ENCODE measurements around the gene CDC20.

The CDC20 gene

DNA sequence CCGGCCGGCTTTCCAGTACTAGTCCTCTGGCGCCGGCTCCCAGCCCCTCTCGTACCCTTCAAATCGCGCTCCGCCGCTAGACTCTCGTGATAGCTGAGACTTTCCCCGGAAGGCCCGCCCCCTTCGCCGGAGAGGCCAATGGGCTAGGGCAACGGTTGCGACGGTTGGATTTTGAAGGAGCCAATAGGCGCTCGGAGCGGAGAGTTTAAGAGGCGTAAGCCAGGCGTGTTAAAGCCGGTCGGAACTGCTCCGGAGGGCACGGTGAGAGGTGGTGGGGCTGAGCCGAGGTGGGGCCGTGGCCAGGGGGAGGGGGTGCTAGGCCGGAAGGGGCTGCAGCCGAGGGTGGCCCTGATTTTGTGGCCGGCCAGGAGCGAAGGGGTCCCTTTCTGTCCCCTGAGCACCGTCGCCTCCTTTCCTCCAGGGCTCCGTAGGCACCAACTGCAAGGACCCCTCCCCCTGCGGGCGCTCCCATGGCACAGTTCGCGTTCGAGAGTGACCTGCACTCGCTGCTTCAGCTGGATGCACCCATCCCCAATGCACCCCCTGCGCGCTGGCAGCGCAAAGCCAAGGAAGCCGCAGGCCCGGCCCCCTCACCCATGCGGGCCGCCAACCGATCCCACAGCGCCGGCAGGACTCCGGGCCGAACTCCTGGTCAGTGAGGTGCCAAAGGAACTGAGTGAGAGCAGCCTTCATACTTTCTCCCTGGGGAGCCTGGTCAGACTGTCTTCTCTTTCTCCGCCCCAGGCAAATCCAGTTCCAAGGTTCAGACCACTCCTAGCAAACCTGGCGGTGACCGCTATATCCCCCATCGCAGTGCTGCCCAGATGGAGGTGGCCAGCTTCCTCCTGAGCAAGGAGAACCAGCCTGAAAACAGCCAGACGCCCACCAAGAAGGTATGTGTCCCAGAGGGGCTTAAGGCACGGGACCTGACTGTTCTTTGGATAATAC is at the start of gene CDC20:
TSS of gene CDC20 (plus strand) at position 236 of the 948 bp plus-strand sequence. CDS start at position 471, 235 bp downstream.
- in situ Hi-C loops (cut with MboI; ENCODE audit: low sequenced_read_pairs) = no loop called here

DNA sequence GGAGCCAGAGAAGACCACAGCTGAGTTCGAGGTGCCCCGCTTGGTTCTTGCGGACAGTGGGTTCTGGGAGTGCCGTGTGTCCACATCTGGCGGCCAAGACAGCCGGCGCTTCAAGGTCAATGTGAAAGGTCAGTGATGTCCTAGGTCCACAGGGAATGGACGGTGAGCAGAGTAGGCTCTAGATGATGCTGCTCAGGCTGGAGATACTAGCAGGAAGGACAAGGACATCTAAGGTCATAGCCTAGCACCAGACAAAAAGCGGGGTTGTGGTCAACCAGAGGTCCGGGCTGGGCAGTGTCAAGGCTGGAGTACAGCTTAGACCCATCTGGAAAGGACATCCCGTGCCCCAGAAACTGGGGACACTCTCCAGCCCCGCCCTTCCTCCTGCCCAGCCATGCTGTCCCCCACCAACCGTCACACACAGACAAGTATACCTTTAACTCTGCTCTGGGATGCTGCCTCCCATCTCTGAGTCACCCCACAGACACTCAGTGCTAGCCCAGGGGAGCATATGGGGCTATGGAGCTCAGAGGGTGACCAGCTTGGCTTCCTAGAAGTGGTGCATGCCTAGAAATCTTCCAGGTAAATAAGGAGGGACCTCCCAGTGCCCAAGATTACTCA is 49.3 kb upstream of the CDC20 start:
- in situ Hi-C loops (cut with MboI; ENCODE audit: low sequenced_read_pairs) = no loop called here

DNA sequence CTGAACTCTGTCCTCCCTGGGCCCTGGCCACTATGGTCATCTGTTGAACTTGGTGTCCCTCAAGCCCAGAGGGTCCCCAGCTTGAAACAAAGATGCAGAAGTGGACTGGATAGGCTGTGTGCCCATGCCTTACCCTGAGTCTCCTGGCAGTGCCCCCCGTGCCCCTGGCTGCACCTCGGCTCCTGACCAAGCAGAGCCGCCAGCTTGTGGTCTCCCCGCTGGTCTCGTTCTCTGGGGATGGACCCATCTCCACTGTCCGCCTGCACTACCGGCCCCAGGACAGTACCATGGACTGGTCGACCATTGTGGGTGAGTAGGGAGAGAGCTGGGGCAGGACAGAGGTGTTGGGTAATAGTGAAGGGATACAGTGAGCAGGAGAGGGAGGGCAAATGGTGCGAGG is 47.3 kb upstream of the CDC20 start:
- in situ Hi-C loops (cut with MboI; ENCODE audit: low sequenced_read_pairs) = no loop called here

DNA sequence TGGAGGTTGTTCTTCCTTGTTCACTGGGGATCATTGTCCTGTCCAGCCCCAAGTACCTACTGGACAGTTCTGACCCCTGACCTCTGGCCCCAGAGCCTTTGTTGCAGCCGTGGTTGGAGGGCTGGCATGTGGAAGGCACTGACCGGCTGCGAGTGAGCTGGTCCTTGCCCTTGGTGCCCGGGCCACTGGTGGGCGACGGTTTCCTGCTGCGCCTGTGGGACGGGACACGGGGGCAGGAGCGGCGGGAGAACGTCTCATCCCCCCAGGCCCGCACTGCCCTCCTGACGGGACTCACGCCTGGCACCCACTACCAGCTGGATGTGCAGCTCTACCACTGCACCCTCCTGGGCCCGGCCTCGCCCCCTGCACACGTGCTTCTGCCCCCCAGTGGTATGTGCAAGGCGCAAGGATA is 46.6 kb upstream of the CDC20 start:
- in situ Hi-C loops (cut with MboI; ENCODE audit: low sequenced_read_pairs) = no loop called here

DNA sequence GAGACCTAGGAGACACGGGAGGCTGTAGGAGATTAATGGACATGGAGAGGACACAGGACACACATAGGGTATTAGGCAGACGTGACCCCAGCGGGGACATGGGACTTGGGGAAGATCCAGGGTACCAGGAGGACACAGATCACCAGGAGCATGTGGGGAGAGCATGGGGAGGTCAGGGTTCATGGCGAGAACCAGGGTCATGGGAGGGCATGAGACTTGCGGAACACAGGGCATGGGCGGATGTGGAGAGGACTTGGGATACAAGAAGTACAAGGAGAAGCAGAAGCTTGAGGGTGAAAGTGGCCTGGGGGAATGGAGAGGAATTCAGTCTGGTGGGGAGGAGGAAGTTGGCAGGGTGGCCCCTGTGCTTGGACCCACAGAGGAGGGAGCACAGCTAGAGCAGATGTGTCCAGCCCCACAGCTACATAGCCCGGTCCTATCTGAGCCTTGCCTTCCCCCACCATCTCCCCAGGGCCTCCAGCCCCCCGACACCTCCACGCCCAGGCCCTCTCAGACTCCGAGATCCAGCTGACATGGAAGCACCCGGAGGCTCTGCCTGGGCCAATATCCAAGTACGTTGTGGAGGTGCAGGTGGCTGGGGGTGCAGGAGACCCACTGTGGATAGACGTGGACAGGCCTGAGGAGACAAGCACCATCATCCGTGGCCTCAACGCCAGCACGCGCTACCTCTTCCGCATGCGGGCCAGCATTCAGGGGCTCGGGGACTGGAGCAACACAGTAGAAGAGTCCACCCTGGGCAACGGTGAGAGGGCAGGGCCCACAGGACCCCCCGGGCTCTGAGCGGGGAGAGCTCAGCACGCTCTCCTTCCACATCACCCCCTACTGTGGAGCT is 45.9 kb upstream of the CDC20 start:
- in situ Hi-C loops (cut with MboI; ENCODE audit: low sequenced_read_pairs) = no loop called here

DNA sequence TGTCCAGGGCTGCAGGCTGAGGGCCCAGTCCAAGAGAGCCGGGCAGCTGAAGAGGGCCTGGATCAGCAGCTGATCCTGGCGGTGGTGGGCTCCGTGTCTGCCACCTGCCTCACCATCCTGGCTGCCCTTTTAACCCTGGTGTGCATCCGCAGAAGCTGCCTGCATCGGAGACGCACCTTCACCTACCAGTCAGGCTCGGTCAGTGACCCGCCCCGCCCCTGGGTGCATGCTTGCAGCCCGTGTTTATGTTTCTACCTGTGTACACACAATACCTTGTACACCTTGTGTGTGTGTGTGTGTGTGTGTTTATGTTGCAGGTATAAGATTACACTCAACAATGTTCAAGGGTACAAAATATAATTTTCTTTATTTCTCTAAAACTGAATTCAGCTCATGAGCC is 45.0 kb upstream of the CDC20 start:
- in situ Hi-C loops (cut with MboI; ENCODE audit: low sequenced_read_pairs) = no loop called here

DNA sequence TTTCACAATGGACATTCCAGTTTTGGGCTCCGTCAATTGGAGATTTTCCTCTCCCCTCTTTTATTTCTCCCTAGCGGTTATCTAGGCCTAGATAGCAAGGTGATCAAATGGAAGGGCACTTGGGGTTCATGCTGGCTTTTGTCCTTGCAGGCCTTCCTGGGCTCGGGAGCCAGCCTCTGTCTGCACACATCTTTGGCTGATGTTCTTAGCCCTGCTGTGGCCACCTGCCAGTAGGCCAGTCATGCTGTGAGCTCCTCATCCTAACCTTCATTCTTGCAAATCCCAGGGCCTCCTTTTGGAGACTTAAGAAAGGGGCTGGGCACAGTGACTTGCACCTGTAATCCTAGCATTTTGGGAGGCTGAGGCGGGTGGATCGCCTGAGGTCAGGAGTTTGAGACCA is 44.5 kb upstream of the CDC20 start:
- in situ Hi-C loops (cut with MboI; ENCODE audit: low sequenced_read_pairs) = no loop called here

DNA sequence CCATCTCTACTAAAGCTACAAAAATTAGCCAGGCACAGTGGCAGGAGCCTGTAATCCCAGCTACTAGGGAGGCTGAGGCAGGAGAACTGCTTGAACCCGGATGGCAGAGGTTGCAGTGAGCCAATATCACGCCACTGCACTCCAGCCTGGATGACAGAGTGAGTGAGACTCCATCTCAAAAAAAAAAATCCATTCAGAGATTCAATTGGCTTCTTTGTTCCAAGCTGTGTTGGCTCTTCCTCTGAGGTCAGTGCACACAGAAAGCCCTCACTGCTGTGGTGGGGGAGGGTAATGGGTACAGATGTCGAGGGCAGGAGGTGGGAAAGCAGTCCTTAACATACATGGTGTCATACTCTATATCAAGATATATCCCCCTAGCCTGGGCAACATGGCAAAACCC is 43.3 kb upstream of the CDC20 start:
- in situ Hi-C loops (cut with MboI; ENCODE audit: low sequenced_read_pairs) = no loop called here

DNA sequence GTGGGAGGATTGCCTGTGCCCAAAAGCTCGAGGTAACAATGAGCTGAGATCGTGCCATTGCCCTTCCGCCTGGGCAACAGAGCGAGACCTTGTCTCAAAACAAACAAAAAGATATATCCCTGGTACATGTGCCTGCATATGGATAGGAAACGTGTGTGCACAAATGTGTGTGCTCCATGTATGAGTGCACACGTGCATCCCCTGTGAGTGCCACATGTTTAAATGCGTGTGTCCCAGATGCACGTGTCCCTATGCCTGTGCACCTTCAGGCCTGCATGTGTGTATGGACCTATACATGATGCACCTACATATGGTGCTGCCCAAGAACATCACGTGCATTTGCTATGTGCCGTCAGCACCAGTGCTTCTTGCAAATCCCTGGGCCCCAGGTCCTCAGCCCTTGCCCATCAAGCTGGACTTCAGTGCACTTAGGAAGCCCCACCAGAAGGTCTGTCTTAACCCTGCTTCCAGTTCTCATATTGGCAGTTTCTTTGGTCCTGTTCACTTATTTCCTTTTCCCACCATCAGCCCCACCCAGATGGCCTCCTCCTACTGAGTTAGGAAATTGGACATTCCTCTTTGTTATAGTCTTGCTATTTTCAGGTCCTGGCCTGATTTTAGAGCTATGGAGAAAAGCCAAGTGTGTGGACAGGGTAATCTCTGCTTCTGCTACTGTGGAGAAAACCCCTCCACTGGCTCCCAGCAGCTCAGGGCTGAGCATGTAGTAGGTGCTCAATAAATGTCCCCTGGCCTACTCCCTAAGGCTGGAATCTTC is 42.6 kb upstream of the CDC20 start:
- in situ Hi-C loops (cut with MboI; ENCODE audit: low sequenced_read_pairs) = no loop called here

DNA sequence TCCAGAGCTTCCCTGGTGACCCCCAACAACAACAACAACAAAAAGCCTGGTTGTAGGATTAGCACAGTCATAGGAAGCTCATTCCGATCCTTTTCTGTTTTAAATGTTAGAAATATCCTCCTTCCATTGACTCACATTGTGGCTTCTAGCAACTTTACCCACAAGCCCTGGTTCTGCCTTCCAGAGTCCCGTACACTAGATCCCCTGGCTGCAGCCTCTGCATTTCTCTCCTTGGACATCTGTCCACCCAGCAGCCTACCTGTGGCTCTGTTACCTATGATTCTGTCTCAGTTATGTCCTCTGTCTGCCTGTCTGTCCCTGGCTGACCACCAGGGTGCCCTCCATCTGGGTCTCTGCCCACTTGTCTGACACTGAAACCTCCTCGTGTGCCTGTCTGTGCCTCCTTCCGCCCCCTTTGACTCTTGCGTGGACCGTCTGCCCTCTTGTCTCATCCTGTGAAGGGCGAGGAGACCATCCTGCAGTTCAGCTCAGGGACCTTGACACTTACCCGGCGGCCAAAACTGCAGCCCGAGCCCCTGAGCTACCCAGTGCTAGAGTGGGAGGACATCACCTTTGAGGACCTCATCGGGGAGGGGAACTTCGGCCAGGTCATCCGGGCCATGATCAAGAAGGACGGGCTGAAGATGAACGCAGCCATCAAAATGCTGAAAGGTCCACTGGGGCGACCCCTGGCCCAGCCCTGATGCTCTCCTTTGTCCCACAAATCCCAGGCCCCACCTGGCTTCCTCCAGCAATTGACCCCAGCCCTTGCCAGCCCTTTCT is 41.9 kb upstream of the CDC20 start:
- in situ Hi-C loops (cut with MboI; ENCODE audit: low sequenced_read_pairs) = no loop called here

DNA sequence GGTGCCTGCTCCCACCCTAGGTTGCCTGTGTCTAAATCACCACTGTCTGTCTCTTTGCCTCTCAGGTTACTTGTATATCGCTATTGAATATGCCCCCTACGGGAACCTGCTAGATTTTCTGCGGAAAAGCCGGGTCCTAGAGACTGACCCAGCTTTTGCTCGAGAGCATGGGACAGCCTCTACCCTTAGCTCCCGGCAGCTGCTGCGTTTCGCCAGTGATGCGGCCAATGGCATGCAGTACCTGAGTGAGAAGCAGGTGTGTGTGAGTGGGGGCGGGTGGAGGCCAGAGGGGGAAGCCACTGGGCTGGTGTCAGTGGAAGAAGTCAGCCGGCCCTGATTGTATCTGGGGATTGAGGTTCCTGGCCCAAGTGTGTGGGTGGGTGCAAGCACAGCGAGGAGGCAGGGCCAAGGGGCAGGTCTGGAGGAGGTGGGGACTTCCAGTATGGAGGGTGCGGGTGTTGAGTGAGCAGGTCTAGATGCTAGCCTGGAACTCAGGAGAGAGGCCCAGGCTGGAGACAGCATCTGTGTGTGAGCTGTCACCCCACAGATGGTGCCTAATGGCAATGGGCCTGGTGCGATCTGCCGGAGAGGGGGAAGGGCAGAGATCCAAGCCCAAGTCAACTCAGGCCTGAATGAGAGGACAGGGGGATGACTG is 40.8 kb upstream of the CDC20 start:
- in situ Hi-C loops (cut with MboI; ENCODE audit: low sequenced_read_pairs) = no loop called here

DNA sequence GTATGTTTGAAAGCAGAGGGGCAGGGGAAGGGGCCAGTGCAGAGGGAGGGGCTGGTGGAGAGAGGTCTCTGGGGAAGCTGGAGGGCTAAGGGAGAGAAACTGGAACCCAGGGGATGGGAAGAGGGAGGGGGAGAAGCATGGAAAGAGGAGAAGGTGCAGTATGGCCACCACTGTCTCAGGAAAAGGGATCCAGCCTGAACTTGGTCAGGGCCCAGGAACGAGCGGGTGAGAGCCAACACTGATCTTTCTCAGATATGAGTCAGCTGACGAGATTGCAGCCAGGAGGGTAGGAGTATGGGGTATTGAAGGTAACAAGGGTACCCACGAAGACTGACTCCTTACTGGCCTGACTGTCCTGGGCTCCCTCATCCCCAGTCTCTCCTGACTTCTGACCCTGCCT is 40.0 kb upstream of the CDC20 start:
- in situ Hi-C loops (cut with MboI; ENCODE audit: low sequenced_read_pairs) = no loop called here

DNA sequence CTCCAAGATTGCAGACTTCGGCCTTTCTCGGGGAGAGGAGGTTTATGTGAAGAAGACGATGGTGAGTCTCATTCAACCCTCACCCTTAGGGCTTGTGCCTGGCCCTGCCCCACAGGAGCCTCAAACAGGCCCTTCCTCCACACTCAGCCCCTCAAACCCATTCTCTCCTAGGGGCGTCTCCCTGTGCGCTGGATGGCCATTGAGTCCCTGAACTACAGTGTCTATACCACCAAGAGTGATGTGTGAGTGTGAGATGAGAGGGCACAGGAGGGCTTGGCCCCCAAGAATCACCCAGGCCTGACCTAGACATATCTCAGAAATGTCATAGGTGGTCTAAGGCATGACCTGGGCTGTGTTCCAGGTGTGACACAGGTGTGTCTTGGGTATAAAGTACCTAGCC is 39.5 kb upstream of the CDC20 start:
- in situ Hi-C loops (cut with MboI; ENCODE audit: low sequenced_read_pairs) = no loop called here

DNA sequence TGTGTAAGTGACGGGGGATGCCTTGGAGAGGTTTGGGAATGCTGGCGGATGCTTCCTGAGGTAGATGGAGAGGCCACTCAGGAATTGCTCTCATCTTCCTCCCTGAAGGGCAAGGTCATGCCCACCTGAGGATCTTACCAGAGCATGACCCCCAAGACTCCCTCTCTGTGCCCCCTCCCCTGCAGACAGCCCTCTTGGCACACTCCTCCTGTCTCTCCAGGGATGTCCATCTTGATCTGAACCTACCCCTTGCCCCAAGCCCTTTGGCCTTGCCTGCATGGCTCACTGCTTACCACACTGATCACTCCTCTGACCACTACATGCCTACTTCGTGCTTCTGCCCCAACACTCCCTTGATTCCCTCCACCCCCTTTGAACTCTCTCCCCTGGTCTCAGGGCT is 39.0 kb upstream of the CDC20 start:
- in situ Hi-C loops (cut with MboI; ENCODE audit: low sequenced_read_pairs) = no loop called here

DNA sequence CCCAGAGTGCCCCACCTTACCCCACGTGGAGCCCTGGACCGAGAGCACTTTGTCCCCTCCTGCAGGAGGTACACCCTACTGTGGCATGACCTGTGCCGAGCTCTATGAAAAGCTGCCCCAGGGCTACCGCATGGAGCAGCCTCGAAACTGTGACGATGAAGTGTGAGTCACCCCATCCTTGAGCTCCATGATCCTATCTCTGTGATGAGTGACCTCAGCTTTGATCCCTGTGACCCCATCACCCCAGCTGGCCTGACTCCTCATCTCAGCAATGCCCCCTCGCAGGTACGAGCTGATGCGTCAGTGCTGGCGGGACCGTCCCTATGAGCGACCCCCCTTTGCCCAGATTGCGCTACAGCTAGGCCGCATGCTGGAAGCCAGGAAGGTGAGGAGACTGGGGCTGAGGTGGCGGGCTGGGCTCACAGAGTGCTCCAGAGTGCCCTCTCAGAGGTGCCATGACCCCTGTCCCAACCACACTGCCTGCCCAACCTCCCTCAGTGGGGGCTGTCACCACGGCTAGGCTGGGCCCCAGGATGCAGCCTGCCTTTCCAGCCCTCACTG is 37.4 kb upstream of the CDC20 start:
- in situ Hi-C loops (cut with MboI; ENCODE audit: low sequenced_read_pairs) = no loop called here

DNA sequence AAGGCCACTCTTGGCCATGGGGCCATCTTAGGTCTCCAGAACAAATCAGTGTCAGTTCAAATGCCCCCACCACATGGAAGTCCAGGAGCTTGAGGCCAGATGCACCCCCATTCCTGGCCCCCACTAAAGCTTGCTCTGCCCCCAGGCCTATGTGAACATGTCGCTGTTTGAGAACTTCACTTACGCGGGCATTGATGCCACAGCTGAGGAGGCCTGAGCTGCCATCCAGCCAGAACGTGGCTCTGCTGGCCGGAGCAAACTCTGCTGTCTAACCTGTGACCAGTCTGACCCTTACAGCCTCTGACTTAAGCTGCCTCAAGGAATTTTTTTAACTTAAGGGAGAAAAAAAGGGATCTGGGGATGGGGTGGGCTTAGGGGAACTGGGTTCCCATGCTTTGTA is 36.3 kb upstream of the CDC20 start:
- in situ Hi-C loops (cut with MboI; ENCODE audit: low sequenced_read_pairs) = no loop called here

DNA sequence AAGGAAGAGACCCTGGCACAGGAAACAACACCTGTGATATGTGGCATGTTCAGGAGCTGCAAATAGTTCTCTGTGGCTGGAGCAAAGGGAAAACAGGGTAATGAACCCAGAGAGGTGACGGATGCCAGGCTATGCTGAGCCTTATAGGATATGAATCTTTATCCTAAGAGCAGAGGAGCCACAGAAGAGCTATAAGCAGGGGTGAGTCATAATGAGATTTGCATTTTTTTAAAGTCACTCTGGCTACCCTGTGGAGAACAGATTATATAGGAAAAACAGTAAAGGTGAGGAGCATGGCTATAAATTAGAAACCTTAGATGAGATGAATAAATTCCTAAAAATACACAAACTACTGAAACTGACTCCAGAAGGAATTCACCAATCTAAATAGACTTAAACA is 34.0 kb upstream of the CDC20 start:
- in situ Hi-C loops (cut with MboI; ENCODE audit: low sequenced_read_pairs) = no loop called here

DNA sequence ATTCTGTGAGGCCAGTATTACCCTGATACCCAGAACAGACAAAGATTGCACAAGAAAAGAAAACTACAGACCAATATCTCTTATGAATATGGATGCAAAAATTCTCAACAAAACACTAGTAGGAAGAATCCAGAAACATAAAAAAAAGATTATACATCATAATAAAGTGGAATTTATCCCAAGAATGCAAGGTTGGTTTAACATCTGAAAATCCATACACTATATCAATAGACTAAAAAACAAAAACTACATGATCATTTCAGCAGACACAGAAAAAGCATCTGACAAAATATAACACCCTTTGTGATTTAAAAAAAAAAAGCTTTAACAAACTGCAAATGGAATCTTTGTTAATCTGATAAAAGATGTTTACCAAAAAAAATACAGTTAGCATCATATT is 33.4 kb upstream of the CDC20 start:
- in situ Hi-C loops (cut with MboI; ENCODE audit: low sequenced_read_pairs) = no loop called here
